Activated T-cell treated with anti-CD3 and anti-CD28 coated beads, Interleukin-2, amount 50 U/mL, for 4 hours (primary cell): ENCODE measurements around the gene RPIA. TPM values are rescaled to one million over a fixed set of nuclear protein-coding genes. Genes with fewer than 3 reads are reported as not detected.

Experiments used
- ATAC-seq, 2 donors: fragments of 200-7000 bp; cut with Tn5 transposase; one replicate each; pipeline ENCODE4 v1.10.0; 2021
- DNase-seq: peaks from one replicate; pipeline ENCODE4 v3.0.0-alpha.2; 2020
- H3K27me3 Mint-ChIP-seq: one replicate; pipeline ENCODE4 v1.8.0; 2021; ENCODE audit warnings: low read depth, mixed read lengths
- H3K36me3 Mint-ChIP-seq: one replicate; pipeline ENCODE4 v1.8.0; 2022; ENCODE audit warnings: mixed read lengths; ENCODE audit not compliant: insufficient read depth
- H3K4me1 Mint-ChIP-seq: one replicate; pipeline ENCODE4 v1.8.0; 2021; ENCODE audit warnings: low read depth, mixed read lengths
- H3K4me3 Mint-ChIP-seq: one replicate; pipeline ENCODE4 v1.8.0; 2021; ENCODE audit warnings: mild to moderate bottlenecking, moderate library complexity, mixed read lengths
- H3K9me3 Mint-ChIP-seq: one replicate; pipeline ENCODE4 v1.8.0; 2021; ENCODE audit warnings: mixed read lengths
- total RNA-seq, 3 donors: library from RNA; stranded (reverse); gene quantifications; one replicate each; pipeline ENCODE4 v1.2.1, GENCODE V29; 2021

Gene RPIA
- total RNA-seq, 3 donors from 2014 or later: 89.1 to 109 (median 94.4) TPM

DNA sequence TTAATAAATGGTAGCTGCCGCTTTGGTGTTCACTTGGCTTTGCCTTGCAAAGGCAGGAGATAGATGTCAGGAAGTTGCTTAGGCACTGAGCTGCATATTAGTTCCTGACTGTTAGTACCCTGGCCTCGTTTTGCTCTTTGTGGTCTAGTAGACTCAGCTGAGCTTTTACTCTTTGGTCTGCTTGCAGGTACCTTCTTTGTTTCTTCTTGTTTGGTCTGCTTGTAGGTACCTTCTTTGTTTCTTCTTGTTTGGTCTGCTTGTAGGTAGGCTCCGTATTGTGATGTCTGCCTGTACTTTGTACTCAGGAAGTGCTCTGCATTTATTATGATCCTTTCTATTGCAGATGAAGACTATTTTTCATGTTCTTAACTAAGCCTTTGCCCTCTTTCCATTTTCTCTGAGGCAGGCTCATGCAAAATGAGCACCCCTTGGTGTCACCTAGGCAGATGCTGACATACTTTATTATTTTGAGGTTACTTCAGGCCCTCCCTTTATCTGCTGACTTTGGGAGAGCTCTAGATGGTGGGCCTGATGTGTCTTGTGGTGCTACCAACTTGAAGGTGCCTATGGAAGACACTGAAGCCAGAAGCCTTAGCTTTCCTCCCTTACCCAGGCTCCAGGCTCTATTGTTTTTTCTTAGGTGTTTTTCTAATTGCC is 6.0 kb downstream of the RPIA start:
- Mint-ChIP-seq H3K4me1 (peaks cover 49% of the 10 kb centered on the region), H3K4me3 (peak overlapping the region; percentile 33), H3K36me3 (peaks cover 26% of the 10 kb centered on the region), H3K27me3 (no peaks in the 10 kb centered on the region), H3K9me3 (no peaks in the 10 kb centered on the region)
- ATAC-seq (no peak), DNase-seq (no peak)

DNA sequence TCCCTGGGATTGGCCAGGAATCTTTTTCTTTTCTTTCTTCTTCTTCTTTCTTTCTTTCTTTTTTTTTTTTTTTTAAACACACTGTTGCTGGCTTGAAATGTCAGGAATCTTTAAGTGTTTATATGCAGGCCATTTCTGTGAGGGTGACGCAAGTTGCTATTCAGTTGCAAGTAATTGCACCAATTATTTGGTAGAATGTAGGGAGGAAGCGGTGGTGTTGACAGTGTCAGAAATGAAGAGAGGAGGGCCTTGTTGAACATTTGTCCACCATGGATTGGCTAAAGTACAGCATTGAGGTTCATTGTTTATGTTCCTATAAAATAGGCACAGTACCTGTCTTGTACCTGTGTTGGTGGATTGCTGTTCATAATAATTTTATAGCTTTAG is 6.5 kb downstream of the RPIA start:
- H3K27me3 Mint-ChIP-seq: no peaks in the 10 kb centered on the region
- no peak for ATAC-seq
- peaks cover 31% of the 10 kb centered on the region for H3K36me3 Mint-ChIP-seq
- no peak for DNase-seq
- H3K9me3 Mint-ChIP-seq: no peaks in the 10 kb centered on the region
- H3K4me3 Mint-ChIP-seq: no peak overlapping the region
- H3K4me1 Mint-ChIP-seq: peaks cover 44% of the 10 kb centered on the region

DNA sequence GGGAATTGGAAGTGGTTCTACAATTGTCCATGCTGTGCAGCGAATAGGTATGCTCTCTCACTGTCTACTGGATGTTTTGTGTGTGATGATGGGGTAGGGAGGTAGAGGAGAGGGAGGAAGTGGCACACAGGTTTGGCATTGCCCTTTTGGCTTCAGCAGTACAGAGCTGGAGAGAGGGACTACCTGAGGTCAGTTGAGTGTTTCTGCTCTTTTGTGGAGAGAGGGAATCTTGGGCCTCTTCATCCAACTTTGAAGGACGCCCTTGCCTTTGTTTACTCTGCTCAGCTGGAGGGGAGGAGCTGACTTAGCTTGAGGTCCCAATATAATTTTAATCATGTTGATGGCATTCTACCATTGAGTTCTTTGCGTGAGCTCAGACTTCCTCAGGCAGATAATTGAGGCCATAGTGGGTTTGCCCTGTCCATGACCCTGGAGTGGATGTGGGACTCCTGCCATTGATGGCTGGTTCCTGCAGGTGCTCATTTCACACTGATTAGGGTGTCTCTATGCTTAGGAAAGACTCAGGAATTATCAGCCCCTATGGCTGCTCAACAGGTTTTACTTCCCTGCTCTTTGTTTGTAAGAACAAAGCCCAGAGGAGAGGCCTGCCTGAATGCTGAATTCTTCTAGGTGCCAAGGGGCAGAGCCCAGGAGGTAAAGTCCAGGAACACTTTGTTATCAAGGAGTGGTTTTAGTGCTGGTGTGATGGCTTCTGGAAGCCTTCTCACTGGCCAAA is 7.2 kb downstream of the RPIA start:
- H3K27me3 Mint-ChIP-seq: no peaks in the 10 kb centered on the region
- no peak overlapping the region for H3K4me3 Mint-ChIP-seq
- H3K36me3 Mint-ChIP-seq: peaks cover 33% of the 10 kb centered on the region
- no peak for DNase-seq
- ATAC-seq: no peak
- no peaks in the 10 kb centered on the region for H3K9me3 Mint-ChIP-seq
- H3K4me1 Mint-ChIP-seq: peaks cover 37% of the 10 kb centered on the region

DNA sequence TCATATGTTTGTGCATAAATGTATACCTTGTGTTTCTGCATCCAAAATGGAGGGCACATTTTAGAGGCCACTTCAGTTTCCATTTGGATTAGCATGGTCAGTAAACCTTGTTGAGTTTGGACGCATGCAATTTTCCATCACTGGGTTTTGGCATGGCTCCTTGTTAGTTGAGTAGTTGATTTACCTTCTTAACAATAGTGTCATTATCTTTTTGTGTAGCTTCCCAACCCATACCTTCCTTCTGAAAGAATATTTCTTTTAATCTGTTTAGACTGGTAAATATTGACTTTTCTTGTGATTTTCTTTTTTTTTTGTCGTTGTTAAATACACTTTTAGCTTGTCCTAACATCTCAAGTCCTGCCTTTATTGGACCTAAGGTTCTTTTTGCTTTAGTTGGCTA is 15.5 kb downstream of the RPIA start:
- no peak for DNase-seq
- H3K4me3 Mint-ChIP-seq: no peak overlapping the region
- peaks cover 40% of the 10 kb centered on the region for H3K36me3 Mint-ChIP-seq
- H3K27me3 Mint-ChIP-seq: no peaks in the 10 kb centered on the region
- peaks cover 4% of the 10 kb centered on the region for H3K9me3 Mint-ChIP-seq
- peaks cover 2% of the 10 kb centered on the region for H3K4me1 Mint-ChIP-seq
- ATAC-seq: no peak

DNA sequence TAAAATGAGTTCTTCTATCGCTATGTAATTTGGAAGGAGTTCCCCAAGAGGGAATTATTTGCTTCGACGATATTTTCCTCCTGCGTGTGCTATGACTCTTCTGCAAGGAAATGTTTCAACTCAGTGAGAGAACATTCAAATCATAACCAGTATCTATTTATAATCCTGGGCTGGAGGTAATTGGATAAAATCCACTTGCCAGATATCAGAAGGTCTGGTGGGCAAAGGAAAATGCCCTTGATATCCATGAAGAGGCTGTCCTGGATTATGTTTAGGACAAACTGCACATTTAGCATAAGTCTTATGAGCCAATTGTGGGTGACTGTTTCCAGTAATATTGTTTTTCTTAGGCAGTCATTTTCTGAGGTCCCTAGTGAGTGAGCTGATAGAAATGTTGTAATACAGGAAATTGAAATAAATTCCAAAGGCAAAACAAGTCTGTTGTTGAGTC is 17.7 kb downstream of the RPIA start:
- no peak overlapping the region for H3K4me3 Mint-ChIP-seq
- peaks cover 31% of the 10 kb centered on the region for H3K36me3 Mint-ChIP-seq
- DNase-seq: no peak
- ATAC-seq: no peak
- no peaks in the 10 kb centered on the region for H3K27me3 Mint-ChIP-seq
- H3K4me1 Mint-ChIP-seq: peaks cover 5% of the 10 kb centered on the region
- peaks cover 4% of the 10 kb centered on the region for H3K9me3 Mint-ChIP-seq

DNA sequence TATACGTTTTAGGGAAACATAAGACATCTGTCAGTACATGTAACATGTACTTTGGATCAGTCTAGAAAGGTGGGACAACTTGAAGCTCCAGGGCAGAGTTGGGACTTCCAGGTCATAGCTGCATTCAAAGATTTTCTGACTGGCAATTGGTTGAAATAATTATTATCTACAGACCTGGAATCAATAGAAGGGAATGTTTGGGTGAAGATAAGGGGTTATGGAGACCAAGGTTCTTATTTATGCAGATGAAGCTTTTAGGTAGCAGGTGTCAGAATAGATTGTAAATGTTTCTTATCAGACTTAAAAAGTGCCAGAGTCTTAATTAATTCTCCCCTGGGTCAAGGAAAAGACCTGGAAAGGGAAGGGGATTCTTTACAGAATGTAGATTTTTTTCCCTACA is 19.8 kb downstream of the RPIA start:
- no peak for ATAC-seq

DNA sequence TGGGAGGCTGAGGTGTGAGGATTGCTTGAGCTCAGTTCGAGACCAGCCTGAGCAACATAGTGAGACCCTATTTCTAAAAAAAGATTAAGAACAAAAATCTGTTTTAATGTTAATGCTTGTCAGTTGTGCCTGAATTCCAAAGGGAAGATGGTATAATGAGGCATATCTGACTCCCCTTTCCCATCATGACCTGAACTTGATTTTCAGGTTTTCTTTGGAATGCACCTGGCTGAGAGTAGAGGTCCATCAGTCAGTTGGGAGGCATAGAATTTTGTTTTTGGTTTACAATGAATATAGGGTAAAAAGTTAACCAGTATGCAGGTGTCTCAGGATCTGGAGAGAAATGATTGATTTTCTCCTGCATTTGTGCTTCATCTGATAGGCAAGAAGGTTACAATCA is 20.4 kb downstream of the RPIA start:
- Mint-ChIP-seq H3K4me3 (no peak overlapping the region), H3K27me3 (no peaks in the 10 kb centered on the region), H3K9me3 (no peaks in the 10 kb centered on the region), H3K36me3 (peaks cover 21% of the 10 kb centered on the region), H3K4me1 (peaks cover 5% of the 10 kb centered on the region)
- no peak for ATAC-seq
- no peak for DNase-seq

More for the DNA sequence above, 19.8 kb downstream of the RPIA start:
- Mint-ChIP-seq H3K4me1 (peaks cover 5% of the 10 kb centered on the region), H3K27me3 (no peaks in the 10 kb centered on the region), H3K36me3 (peaks cover 17% of the 10 kb centered on the region), H3K4me3 (no peak overlapping the region), H3K9me3 (no peaks in the 10 kb centered on the region)
- no peak for DNase-seq

DNA sequence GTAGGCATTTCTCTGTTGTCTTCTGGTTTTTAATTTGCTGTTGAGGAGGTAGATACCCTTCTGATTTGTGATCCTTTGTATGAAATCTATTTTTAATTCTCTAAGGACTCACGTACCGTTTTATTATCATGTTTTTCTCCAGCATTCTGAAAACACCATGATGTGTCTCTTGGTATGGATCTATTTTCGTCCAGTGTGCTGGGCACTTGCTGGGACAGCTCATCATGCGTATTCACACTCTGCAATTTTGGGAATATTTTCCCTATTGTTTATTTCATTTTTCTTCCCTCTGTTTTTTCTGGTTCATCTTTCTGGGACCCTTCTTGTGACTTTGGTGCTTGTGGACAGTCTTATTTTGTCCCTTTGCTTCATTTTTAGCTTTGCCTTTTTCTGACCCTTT is 21.9 kb downstream of the RPIA start:
- Mint-ChIP-seq H3K27me3 (no peaks in the 10 kb centered on the region), H3K4me1 (peaks cover 5% of the 10 kb centered on the region), H3K4me3 (no peak overlapping the region), H3K9me3 (peaks cover 4% of the 10 kb centered on the region), H3K36me3 (peaks cover 25% of the 10 kb centered on the region)
- DNase-seq: no peak
- ATAC-seq: no peak

DNA sequence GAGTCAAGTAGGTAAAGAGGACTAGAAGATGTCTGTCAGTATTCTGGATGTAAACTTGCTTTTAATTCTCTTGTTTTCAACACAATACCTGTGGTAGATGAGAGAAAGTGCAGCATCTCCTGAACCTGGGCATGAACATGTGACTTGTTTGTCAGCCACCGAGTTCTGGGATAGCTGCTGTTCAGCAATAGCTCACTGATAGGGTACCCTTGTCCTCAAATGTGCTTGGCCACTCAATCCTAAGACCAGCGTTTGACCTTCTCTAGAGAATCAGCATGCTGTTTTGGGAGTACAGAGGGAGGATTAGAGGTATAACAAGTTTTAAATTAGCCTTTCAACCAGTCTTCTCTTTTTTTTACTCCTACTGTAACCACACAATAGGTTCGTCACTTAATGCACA is 23.2 kb downstream of the RPIA start:
- DNase-seq (no peak), ATAC-seq (no peak)
- Mint-ChIP-seq H3K4me1 (peaks cover 5% of the 10 kb centered on the region), H3K36me3 (peaks cover 25% of the 10 kb centered on the region), H3K9me3 (peaks cover 4% of the 10 kb centered on the region), H3K27me3 (no peaks in the 10 kb centered on the region), H3K4me3 (no peak overlapping the region)

DNA sequence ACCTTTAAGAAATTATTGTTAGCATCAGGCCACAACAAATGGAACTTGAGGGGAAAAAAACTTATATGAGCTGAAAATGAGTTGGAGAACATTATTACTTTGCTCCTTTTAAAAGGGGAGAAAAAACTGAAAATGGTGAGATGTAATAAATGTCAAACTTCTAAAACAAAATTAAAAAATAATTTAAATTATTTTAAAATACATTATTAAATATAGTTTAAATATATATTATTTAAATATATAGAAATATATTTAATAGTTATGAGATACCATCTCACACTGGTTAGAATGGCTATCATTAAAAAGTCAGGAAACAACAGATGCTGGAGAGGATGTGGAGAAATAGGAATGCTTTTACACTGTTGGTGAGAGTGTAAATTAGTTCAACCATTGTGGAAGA is 28.9 kb downstream of the RPIA start:
- Mint-ChIP-seq H3K27me3 (no peaks in the 10 kb centered on the region), H3K4me1 (peaks cover 4% of the 10 kb centered on the region), H3K36me3 (peaks cover 22% of the 10 kb centered on the region), H3K4me3 (no peak overlapping the region), H3K9me3 (peaks cover 4% of the 10 kb centered on the region)
- ATAC-seq (no peak), DNase-seq (no peak)

DNA sequence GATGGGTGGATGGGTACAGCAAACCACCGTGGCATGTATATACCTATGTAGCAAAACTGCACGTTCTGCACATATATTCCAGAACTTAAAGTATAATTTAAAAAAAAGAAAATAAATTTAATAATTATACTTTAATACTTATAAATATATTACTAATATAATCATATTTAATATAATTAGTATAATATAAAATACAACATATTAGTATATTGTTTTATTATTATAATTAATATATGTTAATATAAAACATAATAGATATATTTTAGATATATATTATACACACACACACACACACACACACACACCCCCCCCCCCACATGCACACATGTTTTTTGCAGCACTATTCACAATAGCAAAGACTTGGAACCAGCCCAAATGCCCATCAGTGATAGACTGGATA is 29.8 kb downstream of the RPIA start:
- H3K27me3 Mint-ChIP-seq: no peaks in the 10 kb centered on the region
- H3K36me3 Mint-ChIP-seq: peaks cover 21% of the 10 kb centered on the region
- H3K9me3 Mint-ChIP-seq: peaks cover 4% of the 10 kb centered on the region
- DNase-seq: no peak
- no peak for ATAC-seq
- H3K4me3 Mint-ChIP-seq: no peak overlapping the region
- H3K4me1 Mint-ChIP-seq: peaks cover 8% of the 10 kb centered on the region

DNA sequence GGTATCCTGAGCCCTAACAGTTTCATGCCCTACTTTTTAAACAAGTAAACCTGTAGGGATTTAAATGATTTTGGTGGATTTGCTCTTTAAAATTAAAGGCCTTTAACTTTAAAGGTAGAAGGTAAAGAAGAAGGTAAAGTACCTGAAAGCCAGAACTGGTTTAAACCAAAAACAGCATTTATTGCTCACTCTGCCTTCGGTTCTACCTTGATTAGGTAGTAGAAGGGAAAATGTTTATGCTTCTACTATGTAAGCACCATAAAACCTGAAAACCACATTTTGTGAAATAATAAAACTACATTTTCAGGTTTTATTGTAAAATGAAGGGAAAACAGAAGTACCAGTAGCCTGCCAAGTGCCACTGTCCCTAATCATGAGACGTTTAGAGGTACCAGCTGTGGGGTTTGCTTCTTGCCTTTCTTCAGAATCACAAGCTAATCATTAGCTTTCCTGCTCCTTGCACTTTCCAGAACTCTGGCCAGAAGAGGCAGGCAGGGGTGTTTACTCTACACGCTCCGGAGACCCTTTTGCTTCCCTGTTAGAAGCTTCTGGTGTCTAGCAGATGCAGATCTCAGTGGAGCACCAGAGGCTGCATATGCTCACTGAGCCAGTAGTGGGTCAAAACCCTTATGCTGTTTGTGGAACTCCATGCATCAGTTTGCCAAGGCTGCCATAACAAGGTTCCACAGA is 33.3 kb downstream of the RPIA start:
- Mint-ChIP-seq H3K4me1 (peaks cover 15% of the 10 kb centered on the region), H3K27me3 (no peaks in the 10 kb centered on the region), H3K36me3 (peaks cover 18% of the 10 kb centered on the region), H3K9me3 (no peaks in the 10 kb centered on the region), H3K4me3 (no peak overlapping the region)
- DNase-seq: no peak
- no peak for ATAC-seq

DNA sequence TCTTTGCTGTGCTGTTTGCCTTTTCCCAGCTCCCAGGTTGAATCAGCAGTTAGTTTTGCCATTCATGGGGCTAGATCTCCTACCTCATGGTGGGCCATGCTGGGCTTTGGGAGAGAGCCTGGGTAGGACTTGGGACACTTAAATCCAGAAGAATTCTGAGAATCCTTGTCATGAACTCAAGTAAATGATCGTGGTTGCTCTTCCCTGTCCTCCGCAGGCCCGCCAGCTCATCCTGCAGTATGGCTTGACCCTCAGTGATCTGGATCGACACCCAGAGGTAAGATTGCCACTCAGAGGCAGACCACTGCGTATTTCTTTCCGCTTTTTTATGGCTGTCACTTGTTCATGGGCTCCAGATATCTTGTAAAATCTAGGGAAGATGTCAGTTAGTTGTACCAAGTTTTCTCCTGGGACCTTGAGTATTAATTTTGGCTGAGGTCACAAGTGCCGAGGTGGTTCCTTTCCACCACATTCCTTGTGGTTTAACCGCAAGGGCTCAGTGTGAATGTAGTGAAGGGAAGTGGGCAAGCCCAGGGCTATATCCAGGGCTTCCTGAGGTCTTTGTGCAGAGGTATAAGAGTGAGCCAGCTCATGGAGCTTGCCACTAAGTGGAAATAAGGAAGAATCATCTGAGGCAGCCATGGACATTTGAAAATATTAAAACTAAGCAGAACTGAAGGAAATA is 37.7 kb downstream of the RPIA start:
- ATAC-seq: no peak
- DNase-seq: no peak
- no peak overlapping the region for H3K4me3 Mint-ChIP-seq
- H3K27me3 Mint-ChIP-seq: no peaks in the 10 kb centered on the region
- no peaks in the 10 kb centered on the region for H3K9me3 Mint-ChIP-seq
- peaks cover 16% of the 10 kb centered on the region for H3K4me1 Mint-ChIP-seq
- peaks cover 19% of the 10 kb centered on the region for H3K36me3 Mint-ChIP-seq

DNA sequence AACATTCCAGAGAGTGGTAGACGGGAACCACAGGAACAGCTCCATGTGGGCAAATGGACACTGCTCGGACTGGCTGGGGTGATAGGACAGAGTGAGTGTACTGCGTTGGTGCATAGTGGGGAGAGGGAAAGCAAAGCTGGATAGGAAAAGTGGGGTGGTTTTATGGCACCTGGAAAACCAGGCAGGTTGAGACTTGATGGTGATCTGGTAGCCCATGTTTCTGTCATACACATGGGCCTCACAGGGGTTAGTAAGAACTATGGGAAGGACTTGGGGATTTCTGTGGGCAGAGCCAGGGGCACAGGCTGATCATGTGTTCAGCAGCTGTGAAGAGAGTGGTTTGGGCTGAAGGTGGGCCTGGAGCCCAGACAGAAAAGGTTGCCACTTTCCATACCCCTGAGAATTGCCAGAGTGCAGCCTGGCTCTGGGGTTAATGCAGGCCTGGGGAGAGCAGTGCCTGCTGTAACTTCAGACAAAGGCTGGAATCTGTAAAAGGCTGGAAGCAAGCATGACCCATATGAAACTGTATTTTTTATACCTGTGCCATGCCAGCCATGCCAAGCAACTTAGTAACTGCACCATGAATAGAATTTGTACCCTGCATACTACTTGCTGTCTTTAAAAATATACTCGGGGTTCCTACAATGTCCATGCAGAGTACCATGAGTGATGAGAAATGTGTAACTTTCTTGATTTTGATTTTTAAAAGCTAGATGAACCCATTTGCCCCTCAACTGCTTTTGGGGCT is 41.9 kb downstream of the RPIA start:
- H3K9me3 Mint-ChIP-seq: no peaks in the 10 kb centered on the region
- DNase-seq (no peak), ATAC-seq (no peak)
- peaks cover 25% of the 10 kb centered on the region for H3K36me3 Mint-ChIP-seq
- H3K27me3 Mint-ChIP-seq: no peaks in the 10 kb centered on the region
- H3K4me3 Mint-ChIP-seq: no peak overlapping the region
- H3K4me1 Mint-ChIP-seq: peaks cover 16% of the 10 kb centered on the region
